HepG2 (cell line): Measurements from ENCODE around the gene RAPGEF2. TPM values are rescaled to one million over a fixed set of nuclear protein-coding genes. Genes with fewer than 3 reads are reported as not detected.

ENCODE experiments used
- ATAC-seq: fragments of 200-7000 bp; cut with Tn5 transposase; 3 replicates; pipeline ENCODE4 v1.9.1; 2020; ENCODE audit warnings: mild to moderate bottlenecking, moderate library complexity
- BruUV-seq: library from RNA; stranded (reverse); fragments of 400-500 nt; replicated peaks from 2 replicates; lab custom pipeline; 2021; lab: Mats Ljungman, UMichigan
- CTCF ChIA-PET: fragments of 300-600 bp; formaldehyde crosslinking; extraction: SDS; loops from one replicate; lab custom pipeline; 2021; ENCODE audit warnings: low total read pairs, inconsistent platforms, low intra/inter-chr PET ratio; lab: Yijun Ruan, JAX
- POLR2A ChIA-PET: fragments of 350-600 bp; sonication (Branson Sonifier 250); formaldehyde crosslinking; loops from one replicate; lab custom pipeline; 2020; ENCODE audit warnings: antibody characterized with exemption, inconsistent platforms; lab: Yijun Ruan, JAX
- DNase-seq: peaks from one replicate; pipeline ENCODE4 v3.0.0-alpha.2; 2015; ENCODE audit warnings: low spot score
- FAIRE-seq: peaks from 3 replicates; lab custom pipeline; 2011; peaks lifted over from hg19 to GRCh38; lab: Jason Lieb, UNC
- H2AFZ ChIP-seq: one replicate; pipeline ENCODE4 v1.6.1; 2011; ENCODE audit warnings: low read length, inconsistent platforms
- H3K27ac ChIP-seq: fragments of 300-600 bp; 3 replicates; pipeline ENCODE4 v1.8.0; 2011; ENCODE audit warnings: mixed run types, mild to moderate bottlenecking, mixed read lengths, low read length, inconsistent platforms; ENCODE audit not compliant: insufficient read depth; ENCODE audit errors: extremely low read length
- H3K27me3 ChIP-seq, 2 experiments: fragments of 200-600 bp in 1 of 2; 2 replicates in 1 of 2; 3 replicates in 1 of 2; pipeline versions ENCODE4 v1.6.0 to v1.8.0; 2011; ENCODE audit warnings: low read length in 2 of 2, mild to moderate bottlenecking in 2 of 2, moderate library complexity in 2 of 2, inconsistent platforms in 1 of 2; ENCODE audit not compliant: insufficient read depth in 2 of 2, control insufficient read depth in 1 of 2
- H3K36me3 ChIP-seq, 2 experiments: fragments of 200-600 bp in 1 of 2; replicated peaks in 1 of 2; 2 replicates in 1 of 2; 3 replicates in 1 of 2; pipeline versions ENCODE4 v1.5.1 to v1.8.0; 2011; ENCODE audit warnings: low read length in 2 of 2, inconsistent platforms in 1 of 2; ENCODE audit not compliant: insufficient read depth in 2 of 2, control insufficient read depth in 1 of 2
- H3K4me1 ChIP-seq: 2 replicates; pipeline ENCODE4 v1.5.1; 2012; ENCODE audit warnings: low read length, inconsistent platforms; ENCODE audit not compliant: insufficient read depth
- H3K4me2 ChIP-seq: 2 replicates; pipeline ENCODE4 v1.6.0; 2011; ENCODE audit warnings: low read depth, low read length, inconsistent platforms
- H3K4me3 ChIP-seq, 3 experiments: fragments of 200-600 bp in 1 of 3; sonication (generic), shearing (Covaris generic) in 1 of 3; replicated peaks in 1 of 3; 2 replicates each; pipeline ENCODE4 v1.5.1; 2011 to 2016; ENCODE audit warnings: low read length in 3 of 3, inconsistent platforms in 2 of 3, low read depth in 2 of 3, mild to moderate bottlenecking in 2 of 3, control low read depth in 1 of 3, mixed read lengths in 1 of 3; ENCODE audit not compliant: insufficient read depth in 1 of 3
- H3K79me2 ChIP-seq: one replicate; pipeline ENCODE4 v1.6.1; 2011; ENCODE audit warnings: low read length, inconsistent platforms; ENCODE audit not compliant: insufficient read depth
- H3K9ac ChIP-seq: 2 replicates; pipeline ENCODE4 v1.6.0; 2011; ENCODE audit warnings: mild to moderate bottlenecking, low read depth, low read length, inconsistent platforms; ENCODE audit not compliant: insufficient read depth
- H3K9me3 ChIP-seq: 2 replicates; pipeline ENCODE4 v1.5.1; 2012; ENCODE audit warnings: mild to moderate bottlenecking, low read length
- H4K20me1 ChIP-seq: 2 replicates; pipeline ENCODE4 v1.6.0; 2011; ENCODE audit warnings: inconsistent platforms, mild to moderate bottlenecking, low read length, moderate library complexity; ENCODE audit not compliant: insufficient read depth
- BATF2 ChIP-seq: sonication (generic); formaldehyde crosslinking; IDR thresholded peaks from 2 replicates; pipeline ENCODE4 v1.8.0; 2022; ENCODE audit warnings: mild to moderate bottlenecking, missing genetic modification reagents, moderate library complexity
- HNF4G ChIP-seq, 2 experiments: sonication (generic) in 1 of 2; formaldehyde crosslinking in 1 of 2; IDR thresholded peaks; 2 replicates each; pipeline versions ENCODE4 v1.4.0 to v1.6.1; 2011 to 2020; ENCODE audit warnings: borderline replicate concordance in 2 of 2, low read depth in 2 of 2, mild to moderate bottlenecking in 2 of 2, low read length in 1 of 2, missing genetic modification reagents in 1 of 2, moderate library complexity in 1 of 2
- MYC ChIP-seq: sonication (generic); formaldehyde crosslinking; IDR thresholded peaks from 2 replicates; pipeline ENCODE4 v1.9.0; 2021; ENCODE audit warnings: missing genetic modification reagents, borderline replicate concordance
- SP2 ChIP-seq: sonication (generic); formaldehyde crosslinking; IDR thresholded peaks from 2 replicates; pipeline ENCODE4 v1.5.1; 2020; ENCODE audit warnings: mild to moderate bottlenecking, missing genetic modification reagents
- ZBTB14 ChIP-seq: sonication (generic); formaldehyde crosslinking; IDR thresholded peaks from 2 replicates; pipeline ENCODE4 v1.4.0; 2020; ENCODE audit warnings: missing genetic modification reagents
- ZBTB7A ChIP-seq: sonication (generic); formaldehyde crosslinking; IDR thresholded peaks from 2 replicates; pipeline ENCODE4 v1.8.0; 2022; ENCODE audit warnings: mild to moderate bottlenecking, missing genetic modification reagents
- ZNF441 ChIP-seq: sonication (generic); formaldehyde crosslinking; IDR thresholded peaks from 2 replicates; pipeline ENCODE4 v1.7.0; 2021; ENCODE audit warnings: missing genetic modification reagents, borderline replicate concordance
- ZNF451 ChIP-seq: sonication (generic); formaldehyde crosslinking; IDR thresholded peaks from 2 replicates; pipeline ENCODE4 v1.5.0; 2020; ENCODE audit warnings: mild to moderate bottlenecking, missing genetic modification reagents
- ZNF576 ChIP-seq: sonication (generic); formaldehyde crosslinking; IDR thresholded peaks from 2 replicates; pipeline ENCODE4 v1.4.0; 2020; ENCODE audit warnings: mild to moderate bottlenecking, missing genetic modification reagents
- ZNF605 ChIP-seq: sonication (generic); formaldehyde crosslinking; IDR thresholded peaks from 2 replicates; pipeline ENCODE4 v1.8.0; 2022; ENCODE audit warnings: mild to moderate bottlenecking, missing genetic modification reagents
- ZNF646 ChIP-seq: sonication (generic); formaldehyde crosslinking; IDR thresholded peaks from 2 replicates; pipeline ENCODE4 v1.9.0; 2021; ENCODE audit warnings: mild to moderate bottlenecking, missing genetic modification reagents
- ZNF878 ChIP-seq: sonication (generic); formaldehyde crosslinking; IDR thresholded peaks from 2 replicates; pipeline ENCODE4 v1.8.1; 2023; ENCODE audit warnings: mild to moderate bottlenecking, missing genetic modification reagents, moderate library complexity
- WGBS: methylation state at CpG from one replicate; pipeline ENCODE4 v1.1.6; 2017; ENCODE audit warnings: low lambda C conversion rate; 5-methylcytosine and 5-hydroxymethylcytosine counted together
- in situ Hi-C: cut with HindIII; loops from 2 replicates; pipeline ENCODE4 v1.10.0; 2017; ENCODE audit warnings: low pct_unique_long_range_greater_than_20kb; ENCODE audit not compliant: extremely low pct_ligation_motif_present
- intact Hi-C: fragments of 100-400 bp; cut with micrococcal nuclease; formaldehyde crosslinking; loops from one replicate; pipeline ENCODE4 v1.10.0; 2022; ENCODE audit not compliant: unreplicated experiment
- polyA plus RNA-seq, 8 experiments: library from polyadenylated mRNA; depleted of rRNA in 3 of 8; stranded (reverse) in 7 of 8; unstranded in 1 of 8; fragments of >200 nt; fragmentation: Illumina TruSeq in 4 of 8; extraction: Trizol in 4 of 8; gene quantifications; 2 replicates each; pipeline versions ENCODE4 v1.2.1 to v1.2.3, GENCODE V29; 2011 to 2016; ENCODE audit warnings: low read depth in 4 of 8, missing spikeins in 1 of 8, mixed read lengths in 1 of 8; ENCODE audit not compliant: insufficient read depth in 1 of 8
- total RNA-seq, 5 experiments: library from RNA; depleted of rRNA; stranded (reverse); fragments of >200 nt; fragmentation: Illumina TruSeq; extraction: Trizol; gene quantifications; 2 replicates each; pipeline ENCODE4 v1.2.3, GENCODE V29; 2016; ENCODE audit warnings: low read depth in 1 of 5

RAPGEF2 gene
- total and polyA plus RNA-seq, 2 of the 13 experiments (the other 11 are each of a cell fraction or from before 2014, with no cell fraction given), result 19.2 to 23.0 TPM

GRCh38 chr4:159117968-159118367, 15.1 kb downstream of the RAPGEF2 start:
- no peak overlapping the region for H3K9ac ChIP-seq
- no TSS peak for BruUV-seq
- no peaks in the 10 kb centered on the region for H3K36me3 ChIP-seq
- H3K4me2 ChIP-seq, result no peak overlapping the region
- H3K27me3 ChIP-seq, result no peaks in the 10 kb centered on the region
- intact Hi-C loops (no loop called here), in situ Hi-C loops (no loop called here)
- no peak for FAIRE-seq
- CTCF ChIA-PET, result no interaction called here
- no peak overlapping the region for H3K27ac ChIP-seq
- no peak for DNase-seq
- H2AFZ ChIP-seq, result no peak overlapping the region
- WGBS, result 83% methylated on average over 2 of the region's 2 CpGs
- H3K79me2 ChIP-seq, result peaks cover 32% of the 10 kb centered on the region
- no peaks in the 10 kb centered on the region for H3K9me3 ChIP-seq
- POLR2A ChIA-PET, result no interaction called here
- H3K4me3 ChIP-seq, result no peak overlapping the region
- H4K20me1 ChIP-seq, result no peaks in the 10 kb centered on the region
- ATAC-seq, result 0 out of 3 replicates have a peak, but pooled peaks have one; percentile 35
- peaks cover 22% of the 10 kb centered on the region for H3K4me1 ChIP-seq
- TF ChIP-seq ZNF451 (CRISPR knock-in tag) (no peak), ZNF441 (CRISPR knock-in tag) (no peak), SP2 (CRISPR knock-in tag) (no peak), HNF4G (IDR thresholded peaks at IDR 0.05; ENCODE audit: borderline replicate concordance, low read depth, low read length) (no peak), HNF4G (CRISPR knock-in tag; IDR thresholded peaks at IDR 0.05; ENCODE audit: borderline replicate concordance, low read depth) (no peak), ZNF605 (no peak), ZNF646 (no peak), BATF2 (CRISPR knock-in tag) (no peak), ZNF576 (no peak), MYC (CRISPR knock-in tag) (no peak), ZNF878 (CRISPR knock-in tag) (no peak), ZBTB7A (no peak), ZBTB14 (CRISPR knock-in tag) (no peak)
